Measurements from ENCODE around the gene LRBA.

- no peak for TF ChIP-seq CTCF (IDR thresholded peaks at IDR 0.05)
- TF ChIP-seq POLR2A (IDR thresholded peaks at IDR 0.05; ENCODE audit: low read depth): no peak
- TF ChIP-seq POLR2AphosphoS5 (IDR thresholded peaks at IDR 0.05): no peak
Measured at GRCh38 chr4:150256841-150257730, 758.0 kb downstream of the LRBA start.
